HG03025 (cell line): ENCODE measurements around the gene CYSRT1.

Experiments
- ATAC-seq: cut with Tn5 transposase; IDR thresholded peaks from one replicate; pipeline ENCODE4 v1.9.1; 2021; ENCODE audit warnings: mild to moderate bottlenecking, moderate library complexity; ENCODE audit not compliant: unreplicated experiment, low FRiP score

Gene CYSRT1

GRCh38 chr9:137224830-137225694 lies at the start of gene CYSRT1:
Gene CYSRT1, plus strand, starts transcription at chr9:137225174. Its CDS starts 448 bp downstream, at chr9:137225622.
- ATAC-seq = no peak

DNA sequence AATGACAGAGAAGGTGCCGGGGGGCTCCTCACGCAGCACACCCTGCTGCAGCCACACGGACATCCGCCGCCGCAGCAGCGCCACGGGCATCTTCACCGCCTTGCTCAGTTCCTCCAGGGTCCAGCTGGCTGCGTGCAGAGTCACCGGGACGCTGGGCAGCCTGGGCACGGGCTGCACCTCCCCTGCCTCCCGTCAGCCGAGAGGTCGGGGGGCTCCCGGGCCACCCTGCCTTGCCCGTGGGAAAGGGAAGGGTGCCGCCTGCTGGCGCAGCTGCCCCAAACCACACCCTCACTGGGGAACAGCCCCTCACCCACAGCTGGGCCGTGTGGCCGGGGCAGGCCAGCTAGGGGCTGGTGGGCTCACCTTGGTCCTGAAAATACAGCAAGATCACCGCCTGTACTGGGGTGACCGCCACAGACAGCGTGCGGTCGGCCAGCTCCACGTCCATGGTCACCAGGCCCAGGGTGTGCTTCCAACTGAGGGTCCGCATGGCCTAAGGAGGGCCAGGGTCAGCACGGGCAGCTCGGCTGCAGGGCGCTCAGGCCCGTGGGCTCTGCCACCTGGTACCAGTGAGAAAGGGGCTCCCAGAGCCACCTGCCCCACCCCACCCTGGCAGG lies 49.5 kb upstream of the CYSRT1 start:
- ATAC-seq = no peak

- ATAC-seq = no peak
These were observed 48.4 kb upstream of the CYSRT1 start for GRCh38 chr9:137176302-137177182.

DNA sequence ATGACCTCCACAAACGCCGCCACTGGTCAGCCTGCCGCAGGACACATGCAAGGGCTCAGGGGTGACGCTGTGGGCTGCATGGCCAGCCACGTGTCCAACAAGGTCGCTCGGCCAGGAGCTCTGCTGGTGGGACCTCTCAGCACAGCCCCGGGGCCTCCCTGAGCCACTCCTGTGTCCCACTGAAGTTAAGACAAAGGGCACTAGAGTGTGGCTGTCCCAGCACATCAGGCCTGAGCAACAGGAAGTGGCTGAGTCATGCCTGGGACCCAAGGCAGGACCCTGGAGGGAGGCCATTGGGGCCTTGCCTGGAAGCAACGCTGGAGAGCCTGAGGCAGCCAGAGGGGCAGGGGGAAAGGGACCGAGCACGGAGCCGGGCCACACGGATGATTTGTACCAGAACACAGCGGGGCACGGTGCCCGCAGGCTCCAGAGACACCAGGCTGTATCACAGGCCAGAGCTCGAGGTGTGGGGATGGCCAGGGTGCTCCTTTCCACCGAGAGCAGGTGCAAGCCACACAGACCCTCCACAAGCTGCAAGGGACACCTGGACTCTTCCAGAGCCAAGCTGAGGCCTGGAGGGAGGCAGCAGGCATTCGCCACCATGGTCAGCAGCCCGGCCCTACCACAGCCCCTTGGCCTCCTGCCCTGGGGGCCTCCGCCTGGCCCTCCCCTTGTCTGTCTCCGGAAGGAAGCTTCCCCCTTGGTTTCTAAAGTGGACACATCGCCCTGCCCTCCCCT lies 46.6 kb upstream of the CYSRT1 start:
- no peak for ATAC-seq

GRCh38 chr9:137178939-137179630 lies 45.9 kb upstream of the CYSRT1 start:
- no peak for ATAC-seq

DNA sequence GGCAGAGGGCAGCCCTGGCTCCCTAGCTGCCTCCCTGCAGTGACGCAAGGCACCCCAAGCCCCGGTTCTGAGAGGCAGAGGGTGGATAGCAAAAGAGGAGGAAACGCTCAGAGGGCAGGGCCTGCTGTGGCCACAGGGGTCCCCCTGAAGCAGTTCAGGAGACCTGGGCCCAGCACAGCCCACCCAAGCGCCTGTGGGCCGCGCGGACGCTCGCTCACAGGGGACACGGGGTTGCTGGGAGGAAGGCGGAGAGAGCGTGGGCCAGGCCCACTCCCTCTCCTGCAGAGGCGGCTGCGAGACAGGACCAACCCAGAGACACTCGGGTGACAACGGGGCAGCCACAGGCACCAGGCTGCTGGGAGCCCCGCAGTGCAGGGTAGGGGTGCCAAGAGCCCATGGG lies 45.2 kb upstream of the CYSRT1 start:
- no peak for ATAC-seq

GRCh38 chr9:137180491-137180890 lies 44.5 kb upstream of the CYSRT1 start:
- no peak for ATAC-seq

- ATAC-seq = no peak
These were observed 43.3 kb upstream of the CYSRT1 start for GRCh38 chr9:137181680-137182079.

DNA sequence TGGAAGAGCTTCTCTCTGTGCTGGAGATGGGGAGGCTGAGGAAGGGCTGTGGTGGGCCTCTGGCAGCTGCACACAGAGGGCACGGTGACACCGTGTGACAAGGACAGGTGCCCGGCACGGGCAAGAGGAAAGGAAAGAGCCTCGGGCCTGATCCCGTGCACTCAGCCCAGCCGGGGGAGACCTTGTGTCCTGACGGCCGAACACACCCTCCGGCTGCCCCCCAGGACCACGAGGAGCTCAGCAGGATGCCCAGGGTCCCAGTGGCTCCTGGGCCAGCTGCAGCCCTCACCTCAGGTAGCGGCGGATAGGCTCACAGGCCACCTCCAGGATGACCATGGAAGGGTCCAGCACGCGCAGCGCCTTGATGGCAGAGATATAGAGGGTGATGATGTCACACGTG lies 42.1 kb upstream of the CYSRT1 start:
- no peak for ATAC-seq

GRCh38 chr9:137183980-137184595 lies 40.9 kb upstream of the CYSRT1 start:
- ATAC-seq = no peak

- ATAC-seq = no peak
These were observed 39.9 kb upstream of the CYSRT1 start for GRCh38 chr9:137184881-137185660.

DNA sequence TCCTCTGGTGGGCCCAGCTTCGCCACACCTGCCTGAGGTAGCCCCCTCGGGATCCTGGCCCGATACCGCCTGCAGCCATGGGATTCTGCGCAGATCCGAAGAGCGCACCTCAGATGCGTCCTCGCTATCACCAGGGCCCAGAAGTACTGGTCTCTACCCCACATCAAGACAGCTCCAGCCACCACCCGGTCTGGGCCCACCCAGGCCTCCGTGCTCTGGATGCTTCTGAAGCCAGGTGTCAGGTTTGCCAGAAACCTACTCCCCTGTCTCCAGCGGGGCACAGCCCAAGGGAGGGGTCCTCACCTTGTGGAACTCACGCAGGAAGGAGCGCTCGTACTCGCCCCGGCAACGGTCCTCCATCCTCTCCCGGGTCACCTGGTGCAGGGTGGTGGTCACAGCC lies 39.1 kb upstream of the CYSRT1 start:
- no peak for ATAC-seq

- ATAC-seq = no peak
These were observed 38.6 kb upstream of the CYSRT1 start for GRCh38 chr9:137186385-137186784.

DNA sequence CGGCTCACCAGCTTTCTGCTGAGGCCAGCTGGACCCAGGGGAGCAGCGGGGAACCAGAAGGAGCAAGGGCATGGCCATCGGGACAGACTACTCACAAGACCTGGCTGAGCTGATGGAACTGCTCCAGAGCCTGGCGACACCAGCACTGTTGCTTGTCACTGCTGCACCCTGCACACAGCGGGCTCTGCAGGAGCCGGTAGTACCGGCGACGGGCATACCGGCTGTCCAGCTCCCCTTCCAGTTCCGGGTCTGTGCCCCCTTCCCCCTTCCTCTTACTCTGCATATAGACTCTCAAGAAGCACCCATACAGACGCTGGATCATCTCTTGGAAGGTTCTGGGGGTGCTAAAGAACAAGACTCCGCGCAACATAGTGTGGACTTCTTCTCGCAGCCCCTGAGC lies 37.6 kb upstream of the CYSRT1 start:
- ATAC-seq = no peak

- ATAC-seq = peak; percentile 7
These were observed 36.9 kb upstream of the CYSRT1 start for GRCh38 chr9:137188086-137188489.

DNA sequence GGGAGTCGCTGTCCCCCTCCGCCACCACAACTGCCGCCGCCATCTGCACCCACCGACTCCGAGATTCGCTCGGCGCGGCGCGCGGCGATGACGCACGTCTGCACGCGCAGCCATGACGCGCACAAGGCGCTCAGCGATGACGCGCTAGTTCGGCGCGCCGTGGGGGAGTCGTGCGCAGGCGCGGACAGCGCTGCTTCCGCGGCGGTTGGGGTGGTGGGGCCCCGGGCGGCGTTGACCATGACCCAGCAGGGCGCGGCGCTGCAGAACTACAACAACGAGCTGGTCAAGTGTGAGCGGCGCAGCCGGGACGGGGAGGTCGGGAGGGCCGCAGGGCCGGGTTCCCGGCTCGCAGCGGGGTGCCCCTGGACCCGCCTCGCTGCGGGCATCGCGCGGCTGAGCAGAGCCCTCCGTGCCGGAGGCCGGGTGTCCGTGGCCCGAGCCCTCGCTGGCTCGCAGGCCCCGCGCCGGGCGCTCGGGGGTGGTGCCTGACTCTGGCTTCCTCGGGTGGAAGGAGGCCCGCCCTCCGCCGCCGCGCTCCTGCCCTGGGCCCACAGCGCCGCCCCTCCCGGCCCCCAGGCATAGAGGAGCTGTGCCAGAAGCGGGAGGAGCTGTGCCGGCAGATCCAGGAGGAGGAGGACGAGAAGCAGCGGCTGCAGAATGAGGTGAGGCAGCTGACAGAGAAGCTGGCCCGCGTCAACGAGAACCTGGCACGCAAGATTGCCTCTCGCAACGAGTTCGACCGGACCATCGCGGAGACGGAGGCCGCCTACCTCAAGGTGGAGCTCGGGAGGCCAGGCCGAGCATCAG lies 36.3 kb upstream of the CYSRT1 start, which contains the start of the genes ANAPC2 and SSNA1:
Gene ANAPC2 (minus strand): TSS at position 71 of the 807 bp plus-strand sequence. CDS start 28 bp downstream, at position 43.
Gene SSNA1 (plus strand): TSS at position 187 of the 807 bp plus-strand sequence. CDS start 51 bp downstream, at position 238.
- peak; percentile 69 for ATAC-seq
